GM18511 (cell line): ENCODE measurements around the gene SHANK1.
"Not testable (repeated sequence)": the region's sequence is repeated elsewhere in the genome, so short reads cannot be mapped to it uniquely, and the experiment has no call there.

Source experiments
- ATAC-seq: cut with Tn5 transposase; IDR thresholded peaks from one replicate; pipeline ENCODE4 v1.9.1; 2021; ENCODE audit warnings: mild to moderate bottlenecking, moderate library complexity; ENCODE audit not compliant: unreplicated experiment

SHANK1 gene

DNA sequence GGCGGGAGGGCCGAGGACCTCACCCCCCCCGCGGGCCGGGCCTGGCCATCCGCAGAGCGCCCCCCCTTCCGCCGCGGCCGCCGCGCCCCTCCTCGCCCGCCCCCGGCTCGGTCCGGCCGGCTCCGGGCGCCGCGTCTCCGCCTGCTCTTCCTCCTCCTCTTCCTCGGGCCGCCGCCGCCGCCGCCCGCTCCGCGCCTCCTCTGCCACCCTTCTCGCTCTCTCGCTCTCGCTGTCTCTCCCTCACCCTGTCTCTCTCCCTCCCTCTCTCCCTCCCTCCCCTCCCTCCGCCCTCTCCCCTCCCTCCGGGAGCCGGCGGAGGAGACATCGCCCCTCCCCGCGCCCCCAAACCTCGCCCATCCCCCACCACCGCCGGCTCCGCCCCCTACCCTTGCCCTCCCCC lies at the start of gene SHANK1:
Gene SHANK1, minus strand, starts transcription at position 237 of the 400 bp plus-strand sequence. CDS start 2,883 bp downstream, outside the sequence.
- ATAC-seq = no peak

DNA sequence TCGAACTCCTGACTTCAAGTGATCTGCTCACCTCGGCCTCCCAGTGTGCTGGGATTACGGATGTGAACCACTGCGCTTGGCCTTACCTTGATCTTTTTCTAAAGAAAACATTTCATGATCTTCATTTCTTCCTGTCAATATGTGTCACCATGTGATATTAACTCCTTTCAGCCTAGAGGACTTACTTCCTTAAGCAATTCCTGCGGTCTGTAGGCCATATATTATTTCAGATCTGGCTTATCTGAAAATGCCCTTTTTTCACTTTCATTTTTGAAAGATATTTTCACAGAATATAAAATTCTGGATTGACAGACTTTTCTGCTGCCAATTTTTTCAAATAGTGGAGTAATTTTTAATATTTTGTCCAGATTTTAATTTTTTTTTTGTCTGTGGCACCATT lies 48.7 kb upstream of the SHANK1 start:
- ATAC-seq = no peak

- ATAC-seq = not testable (repeated sequence)
Observed at GRCh38 chr19:50767263-50767662, 47.7 kb upstream of the SHANK1 start.

GRCh38 chr19:50766746-50767145 lies 47.1 kb upstream of the SHANK1 start:
- ATAC-seq = not testable (repeated sequence)

DNA sequence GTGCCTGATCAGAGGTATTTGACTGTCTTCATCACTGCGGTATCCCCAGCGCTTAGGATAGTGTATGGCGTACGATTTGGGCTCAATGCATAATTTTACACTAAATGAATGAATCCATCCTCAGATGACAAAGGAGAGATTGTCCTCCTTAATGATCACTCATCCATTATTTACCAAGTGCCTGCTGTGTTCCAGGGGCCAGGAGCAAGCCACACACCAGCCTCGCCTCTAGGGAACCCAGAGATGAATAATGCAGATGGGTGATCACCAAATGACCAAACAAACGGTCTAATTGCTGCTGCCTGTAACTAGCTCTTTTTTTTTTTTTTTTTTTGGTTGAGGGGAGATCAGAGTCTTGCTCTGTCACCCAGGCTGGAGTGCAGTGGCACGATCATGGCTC lies 44.8 kb upstream of the SHANK1 start:
- no peak for ATAC-seq

GRCh38 chr19:50763521-50763920 lies 43.9 kb upstream of the SHANK1 start:
- not testable (repeated sequence) for ATAC-seq

DNA sequence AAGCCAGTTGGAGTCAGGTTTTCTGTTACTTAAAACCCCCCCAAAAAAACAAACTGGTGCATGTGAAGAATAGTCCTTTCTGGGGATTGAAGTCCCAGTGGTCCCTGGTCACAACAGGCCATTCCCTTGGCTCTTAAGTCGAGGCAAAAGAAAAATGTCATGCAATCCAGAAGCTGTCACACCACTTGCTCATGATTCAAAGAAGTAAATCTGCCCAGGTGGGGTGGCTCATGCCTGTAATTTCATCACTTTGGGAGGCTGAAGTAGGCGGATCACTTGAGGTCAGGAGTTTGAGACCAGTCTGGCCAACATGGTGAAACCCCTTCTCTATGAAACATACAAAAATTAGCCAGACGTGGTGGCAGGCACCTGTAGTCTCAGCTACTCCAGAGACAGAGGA lies 41.9 kb upstream of the SHANK1 start:
- not testable (repeated sequence) for ATAC-seq

- no peak for ATAC-seq
Observed at GRCh38 chr19:50759886-50760285, 40.3 kb upstream of the SHANK1 start.

DNA sequence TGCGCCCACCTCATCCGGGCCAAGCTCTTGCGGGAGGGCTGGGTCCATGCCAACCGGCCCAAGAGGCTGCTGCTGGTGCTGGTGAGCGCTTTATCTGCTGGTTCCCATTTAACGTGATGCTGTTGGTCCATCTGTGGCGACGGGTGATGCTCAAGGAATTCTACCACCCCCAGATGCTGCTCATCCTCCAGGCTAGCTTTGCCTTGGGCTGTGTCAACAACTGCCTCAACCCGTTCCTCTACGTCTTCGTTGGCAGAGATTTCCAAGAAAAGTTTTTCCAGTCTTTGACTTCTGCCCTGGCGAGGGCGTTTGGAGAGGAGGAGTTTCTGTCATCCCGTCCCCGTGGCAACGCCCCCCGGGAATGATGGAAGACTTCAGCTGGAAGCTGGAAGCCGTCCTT lies 39.5 kb upstream of the SHANK1 start:
- not testable (repeated sequence) for ATAC-seq

DNA sequence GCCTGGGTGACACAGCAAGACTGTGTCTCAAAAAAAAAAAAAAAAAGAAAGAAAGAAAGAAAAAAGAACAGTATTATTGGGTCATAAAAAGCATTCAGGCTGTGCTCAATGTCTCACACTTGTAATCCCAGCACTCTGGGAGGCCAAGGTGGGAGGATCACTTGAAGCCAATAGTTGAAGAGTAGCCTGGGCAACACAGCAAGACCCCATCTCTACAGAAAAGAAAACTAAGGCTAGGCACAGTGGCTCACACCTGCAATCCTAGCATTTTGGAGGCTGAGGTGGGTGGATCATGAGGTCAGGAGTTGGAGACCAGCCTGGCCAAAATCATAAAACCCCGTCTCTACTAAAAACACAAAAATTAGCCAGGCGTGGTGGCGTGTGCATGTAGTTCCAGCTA lies 38.0 kb upstream of the SHANK1 start:
- ATAC-seq = not testable (repeated sequence)

GRCh38 chr19:50756244-50756643 lies 36.6 kb upstream of the SHANK1 start:
- not testable (repeated sequence) for ATAC-seq

- no peak for ATAC-seq
Observed at GRCh38 chr19:50753879-50754278, 34.3 kb upstream of the SHANK1 start.

DNA sequence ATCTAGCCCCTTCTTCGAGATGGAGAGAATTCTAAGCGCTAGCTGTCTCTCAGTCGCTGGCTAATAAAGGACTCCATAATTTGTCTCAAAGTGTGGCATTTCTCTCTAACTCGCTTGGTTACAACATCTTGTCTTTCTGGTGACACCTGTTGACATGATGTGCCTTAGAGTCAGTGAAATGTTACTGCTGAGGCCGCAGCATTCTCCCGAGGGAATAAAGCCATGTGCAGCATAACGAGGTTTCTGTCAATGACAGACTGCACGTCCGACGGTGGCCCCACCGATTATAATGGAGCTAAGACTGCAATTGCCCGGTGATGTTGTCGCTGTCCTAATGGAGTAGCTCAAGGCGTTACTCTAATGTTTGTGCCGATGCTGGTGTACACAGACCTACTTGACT lies 30.4 kb upstream of the SHANK1 start:
- no peak for ATAC-seq

DNA sequence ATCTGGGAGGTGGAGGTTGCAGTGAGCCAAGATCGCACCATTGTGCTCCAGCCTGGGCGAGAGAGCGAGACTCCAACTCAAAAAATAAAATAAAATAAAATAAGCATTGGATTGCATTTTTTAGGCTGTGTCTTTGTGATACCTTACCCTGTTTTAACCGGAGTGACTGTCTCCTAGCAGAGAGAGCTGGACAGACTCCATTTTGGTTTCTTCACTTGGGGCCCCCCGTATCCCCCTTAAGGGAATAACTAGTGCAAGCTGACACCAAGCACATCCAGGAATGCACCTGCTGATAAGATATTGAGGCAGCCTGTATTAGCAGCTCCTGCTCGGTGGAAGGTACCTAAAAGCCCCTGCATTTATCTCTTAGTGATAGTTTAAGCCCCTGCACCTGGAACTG lies 29.9 kb upstream of the SHANK1 start:
- no peak for ATAC-seq

DNA sequence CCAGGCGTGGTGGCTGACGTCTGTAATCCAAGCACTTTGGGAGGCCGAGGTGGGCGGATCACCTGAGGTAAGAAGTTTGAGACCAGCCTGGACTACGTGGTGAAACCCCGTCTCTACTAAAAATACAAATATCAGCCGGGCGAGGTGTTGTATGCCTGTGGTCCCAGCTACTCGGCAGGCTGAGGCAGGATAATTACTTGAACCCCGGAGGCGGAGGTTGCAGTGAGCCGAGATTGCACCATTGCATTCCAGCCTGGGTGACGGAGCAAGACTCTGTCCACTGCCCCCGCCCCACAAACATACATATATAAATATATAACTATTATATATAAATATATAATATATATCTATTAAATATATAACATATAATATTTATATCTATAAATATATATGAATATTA lies 27.5 kb upstream of the SHANK1 start:
- ATAC-seq = not testable (repeated sequence)

DNA sequence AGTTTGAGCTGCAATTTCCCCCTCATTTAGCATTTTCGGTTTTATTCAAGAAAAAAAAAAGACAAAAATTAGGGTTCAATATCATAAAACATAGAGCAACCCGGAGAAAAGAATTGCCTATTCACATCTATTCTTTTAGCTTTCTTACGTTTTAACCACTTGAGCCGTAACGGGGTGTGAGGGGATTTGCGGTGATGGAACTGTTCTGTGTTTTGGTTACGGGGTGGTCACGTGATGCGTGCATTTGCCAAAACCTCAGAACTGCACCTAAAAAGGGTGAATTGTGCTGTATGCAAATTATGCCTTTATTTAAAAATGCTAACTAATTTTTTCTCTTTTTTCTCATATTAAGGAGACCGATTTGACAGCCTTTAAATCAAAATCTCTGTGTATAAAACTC lies 25.6 kb upstream of the SHANK1 start:
- no peak for ATAC-seq

DNA sequence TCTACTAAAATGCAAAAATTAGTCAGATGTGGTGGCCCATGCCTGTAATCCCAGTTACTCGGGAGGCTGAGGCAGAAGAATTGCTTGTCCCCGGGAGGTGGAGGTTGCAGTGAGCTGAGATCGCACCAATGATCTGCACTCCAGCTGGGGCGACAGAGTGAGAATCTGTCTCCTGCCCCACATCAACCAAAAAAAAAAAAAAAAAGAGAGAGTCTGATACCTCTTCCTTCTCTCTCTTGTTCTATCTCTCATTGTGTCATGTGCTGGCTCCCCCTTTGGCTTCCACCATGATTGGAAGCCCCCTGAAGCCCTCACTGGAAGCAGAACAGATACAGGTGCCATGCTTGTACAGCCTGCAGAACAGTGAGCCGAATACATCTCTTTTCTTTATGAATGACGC lies 23.9 kb upstream of the SHANK1 start:
- ATAC-seq = no peak

DNA sequence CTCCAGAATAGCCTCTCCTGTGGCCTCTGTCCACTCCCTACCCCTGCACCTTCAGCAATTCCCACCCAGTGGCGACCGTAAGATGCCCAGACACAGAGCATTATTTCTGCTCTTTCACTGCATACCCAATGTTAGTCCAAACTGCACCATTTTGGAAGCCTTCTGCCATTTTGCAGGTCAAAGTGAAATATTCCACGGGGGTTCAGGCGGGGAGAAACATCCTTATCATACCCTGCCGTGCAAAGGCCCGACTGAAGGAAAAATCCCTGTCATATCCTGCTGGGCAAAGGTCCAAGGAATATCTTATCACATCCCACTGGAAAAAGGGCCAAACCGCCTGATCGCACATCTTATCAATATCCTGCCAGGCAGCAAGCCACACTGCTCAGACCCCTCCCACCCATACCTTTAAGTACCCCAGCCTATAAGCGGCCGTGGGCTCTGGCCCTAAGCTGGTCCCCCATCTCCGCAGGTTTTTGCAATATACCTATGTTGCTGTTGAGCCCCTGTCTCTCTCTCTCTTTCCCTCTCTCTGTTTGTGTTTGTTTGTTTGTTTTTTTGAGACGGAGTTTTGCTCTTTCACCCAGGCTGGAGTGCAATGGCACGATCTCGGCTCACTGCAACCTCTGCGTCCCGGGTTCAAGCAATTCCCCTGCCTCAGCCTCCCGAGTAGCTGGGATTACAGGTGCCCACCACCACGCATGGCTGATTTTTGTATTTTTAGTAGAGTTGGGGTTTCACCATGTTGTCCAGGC lies 21.8 kb upstream of the SHANK1 start:
- ATAC-seq = no peak

- no peak for ATAC-seq
Observed at GRCh38 chr19:50739914-50740426, 20.4 kb upstream of the SHANK1 start.

DNA sequence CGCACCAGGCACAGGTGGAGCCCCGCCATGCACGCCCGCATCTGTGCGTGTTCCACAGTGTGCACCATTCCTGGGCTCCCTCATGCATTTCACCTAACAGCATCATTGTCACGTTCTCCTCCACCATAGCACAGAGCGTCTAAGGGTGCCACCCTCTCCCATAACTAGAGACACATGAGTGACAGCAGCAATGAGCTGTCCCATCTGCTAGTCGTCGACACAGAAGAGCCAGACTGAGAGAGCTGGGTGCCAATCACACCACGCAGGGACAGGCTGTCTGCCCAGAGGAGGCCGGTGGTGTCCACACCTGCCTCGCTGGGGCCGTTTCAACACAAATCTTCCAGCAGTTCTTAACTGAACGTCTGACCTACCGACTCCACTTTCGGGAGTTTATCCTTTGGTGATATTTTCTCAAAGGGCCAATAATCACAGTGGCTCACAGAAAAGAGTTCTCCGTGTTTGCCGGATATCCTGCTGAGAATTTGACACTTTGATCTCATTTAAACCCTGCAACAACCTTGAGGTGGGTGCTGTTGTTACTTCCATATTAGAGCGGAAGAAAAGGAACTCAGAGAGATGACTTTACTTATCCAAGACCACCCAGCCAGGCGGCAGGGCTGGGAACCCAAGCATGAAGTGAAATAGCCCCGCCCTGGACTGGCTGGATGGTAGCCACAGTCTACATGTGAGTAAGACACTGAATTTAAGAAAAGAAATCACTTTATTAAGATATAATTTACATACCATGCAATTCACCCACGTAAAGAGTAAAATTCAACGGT lies 19.7 kb upstream of the SHANK1 start:
- no peak for ATAC-seq

DNA sequence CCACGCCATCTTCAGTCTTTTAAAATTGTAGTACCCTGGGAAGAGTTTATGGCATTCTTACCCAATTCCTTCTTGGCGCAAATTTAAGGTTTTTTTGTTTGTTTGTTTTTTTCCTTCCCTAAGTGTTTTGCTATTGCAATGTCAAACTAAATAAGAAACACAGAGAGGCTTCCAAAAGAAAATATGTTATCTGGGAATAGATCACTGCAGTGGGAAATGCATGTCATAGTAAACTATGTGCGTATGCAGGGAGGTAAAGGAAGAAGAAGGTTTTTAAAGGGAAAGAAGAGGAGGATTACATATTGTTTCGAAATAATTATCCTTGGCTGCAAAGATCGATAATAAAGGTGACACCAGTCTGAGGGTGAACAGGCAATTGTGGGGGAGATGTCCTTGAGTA lies 16.7 kb upstream of the SHANK1 start:
- no peak for ATAC-seq

DNA sequence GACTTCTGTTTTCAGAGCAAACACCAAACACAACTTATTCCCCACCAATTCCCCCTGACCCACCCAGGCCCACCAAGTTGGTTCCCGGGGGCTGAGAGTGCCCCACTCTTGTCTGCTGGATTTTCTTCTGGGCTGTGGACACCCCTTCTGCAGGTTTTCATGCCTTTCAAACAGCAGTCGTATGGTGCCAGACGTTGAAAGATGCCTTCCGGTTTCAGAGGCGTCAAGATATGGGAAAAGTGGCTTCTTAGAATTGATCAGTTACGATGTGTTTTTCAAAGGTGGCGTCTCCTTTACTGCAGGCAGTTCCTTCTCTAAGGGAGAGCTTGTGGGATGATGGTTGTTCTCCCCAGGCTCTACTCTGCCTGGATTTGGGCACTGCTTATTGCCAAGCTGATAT lies 16.3 kb upstream of the SHANK1 start:
- ATAC-seq = no peak
